RPMI7951 (cell line): ENCODE measurements around the gene LBH. TPM values are rescaled to one million over a fixed set of nuclear protein-coding genes. Genes with fewer than 3 reads are reported as not detected.

ENCODE experiments used
- DNase-seq: peaks from one replicate; pipeline ENCODE4 v3.0.0-alpha.2; 2012; ENCODE audit warnings: low read depth
- total RNA-seq: library from RNA; depleted of rRNA; stranded (reverse); fragments of >200 nt; shearing (Covaris generic); gene quantifications from 2 replicates; pipeline ENCODE4 v1.2.3, GENCODE V29; 2014

LBH gene
- total RNA-seq, 1 experiment from 2014 or later, result 6.4 TPM

- DNase-seq, result no peak
Observed at GRCh38 chr2:30235008-30235655, 3.8 kb downstream of the LBH start.

DNA sequence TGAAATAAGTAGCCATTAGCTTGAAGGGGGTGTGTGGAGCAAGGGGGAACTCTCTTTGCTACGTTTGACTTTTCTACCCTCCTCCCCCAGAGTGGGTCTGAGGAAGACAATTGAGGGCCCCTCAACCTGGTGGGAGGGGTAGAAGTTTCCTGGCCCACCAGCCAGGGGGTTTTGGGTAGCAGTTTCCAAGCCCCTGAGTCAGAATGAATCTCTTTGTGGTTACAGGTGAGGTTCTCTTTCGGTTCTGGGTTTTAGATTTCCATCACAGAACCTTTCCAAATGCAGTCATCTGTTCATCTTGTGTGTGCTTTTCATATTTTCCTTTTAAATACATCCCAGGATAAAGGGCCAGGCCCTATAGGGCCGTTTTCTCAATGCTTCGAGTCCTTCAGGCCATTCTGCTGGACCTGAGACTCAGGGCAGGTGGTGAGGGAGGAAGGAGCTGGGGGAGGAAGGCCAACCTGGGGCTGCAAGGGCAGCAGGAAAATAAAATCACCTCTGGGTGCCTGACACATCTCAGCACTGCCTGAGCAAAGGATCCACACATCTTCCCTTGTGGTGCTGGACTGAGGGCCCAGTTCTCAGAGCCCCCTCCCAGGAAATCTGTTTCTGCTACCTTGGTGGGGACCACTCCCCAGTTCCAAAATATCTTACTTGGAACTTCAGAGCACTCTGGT, 4.7 kb downstream of the LBH start:
- no peak for DNase-seq

DNA sequence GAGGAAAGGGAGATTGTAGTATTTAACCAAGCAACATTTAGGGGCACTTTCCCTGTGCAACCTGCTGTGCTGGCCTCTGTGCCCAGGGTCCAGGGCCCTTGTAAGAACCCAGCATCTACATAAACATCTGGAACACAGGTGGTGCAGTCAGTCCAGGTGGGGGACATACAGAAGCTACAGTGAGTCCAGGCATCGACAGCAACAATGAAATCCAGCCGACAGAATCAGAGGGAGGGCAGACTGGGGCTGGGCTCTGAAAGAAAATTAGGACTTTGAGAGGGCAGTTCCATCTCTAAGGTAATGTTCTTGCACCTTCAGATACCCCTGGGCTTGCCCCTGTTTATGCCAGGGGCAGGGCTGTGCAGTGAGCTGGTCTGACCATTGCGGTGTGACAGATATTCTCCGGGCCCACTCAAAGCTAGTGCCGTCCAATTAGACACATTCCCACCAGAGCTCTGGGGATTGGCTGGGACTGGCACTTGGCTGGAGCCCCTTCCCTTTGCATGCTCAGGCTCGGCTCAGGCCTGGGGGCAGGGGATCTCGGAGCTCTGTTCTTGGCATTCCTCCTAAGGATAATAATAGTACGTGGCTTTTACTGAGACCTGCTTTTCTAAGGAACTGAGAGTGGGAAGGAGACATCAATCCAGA, 5.4 kb downstream of the LBH start:
- no peak for DNase-seq

DNA sequence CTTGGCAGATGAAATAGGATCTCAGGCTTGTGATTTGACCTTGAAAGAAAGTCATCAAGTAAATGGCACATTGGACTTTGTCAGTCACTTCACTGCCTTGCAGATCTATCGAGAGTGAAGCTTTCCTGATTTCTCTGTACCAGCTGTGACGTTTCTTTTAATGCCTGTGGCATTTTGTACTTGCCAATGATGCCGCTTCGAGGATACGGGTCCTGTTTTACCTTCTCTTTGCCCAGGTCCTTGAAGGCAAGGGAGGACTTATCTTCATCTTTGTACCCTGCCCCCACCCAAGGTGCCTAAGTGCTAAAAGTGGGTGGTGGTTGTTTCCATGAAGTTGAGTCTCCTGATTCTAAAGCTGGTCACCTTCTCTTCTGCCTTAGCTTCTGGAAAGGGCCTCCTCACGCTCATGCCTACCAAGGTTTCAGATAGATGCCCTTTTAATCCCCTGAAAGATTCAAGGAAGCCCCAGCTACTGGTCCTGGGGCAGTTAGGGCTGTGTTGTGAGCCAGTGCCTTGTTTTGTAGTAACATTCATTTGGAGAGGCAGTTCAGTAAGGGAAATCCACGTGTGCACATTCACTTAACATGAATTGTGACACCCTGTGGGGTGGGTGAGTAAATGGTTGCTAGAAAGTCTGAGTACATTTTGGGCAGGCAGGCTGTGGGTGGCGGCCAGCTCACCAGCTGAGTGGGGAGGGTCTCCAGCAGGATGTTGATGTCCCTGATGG, 6.1 kb downstream of the LBH start:
- DNase-seq, result no peak

DNA sequence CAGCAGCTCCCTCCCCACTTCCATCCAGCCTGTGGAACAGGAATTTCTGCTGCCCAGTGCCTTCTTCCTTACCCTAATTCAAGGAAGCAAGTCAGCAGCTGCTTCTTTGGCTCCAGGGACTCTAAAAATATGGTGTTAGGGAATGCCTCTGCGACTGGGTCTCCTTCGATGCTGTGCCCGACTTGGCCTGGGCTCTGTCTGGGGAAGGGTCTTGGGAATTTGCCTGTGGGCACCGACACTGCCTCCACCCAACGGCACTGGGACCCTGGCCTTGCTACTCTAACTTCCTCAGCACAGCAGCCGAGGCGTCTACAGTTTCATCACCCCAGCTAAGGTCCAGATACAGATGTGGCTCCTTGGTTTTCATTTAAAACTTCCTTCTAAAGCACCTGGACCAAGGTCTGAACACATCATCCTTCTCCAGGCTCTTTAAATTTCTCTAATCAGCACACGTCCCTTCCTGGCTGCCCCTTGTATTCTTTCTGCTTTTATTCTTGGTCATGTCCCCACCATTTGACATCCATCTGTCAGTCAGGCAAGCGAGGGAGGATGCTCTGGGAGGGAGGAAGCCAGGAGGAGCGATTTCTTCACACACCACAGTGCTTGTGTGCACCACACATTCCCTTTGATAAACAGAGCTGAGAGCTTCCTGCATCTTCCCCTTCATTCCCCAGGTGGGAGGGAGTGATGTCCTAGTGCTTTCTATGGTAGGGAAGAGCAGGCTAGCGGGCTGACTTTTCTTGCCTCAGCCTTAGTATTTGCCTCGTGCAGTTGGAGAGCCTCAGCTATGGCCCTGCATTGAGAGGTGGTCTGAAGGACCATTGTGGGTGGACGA, 6.8 kb downstream of the LBH start:
- no peak for DNase-seq

GRCh38 chr2:30239308-30239985, 8.1 kb downstream of the LBH start:
- DNase-seq, result peak; percentile 46

DNA sequence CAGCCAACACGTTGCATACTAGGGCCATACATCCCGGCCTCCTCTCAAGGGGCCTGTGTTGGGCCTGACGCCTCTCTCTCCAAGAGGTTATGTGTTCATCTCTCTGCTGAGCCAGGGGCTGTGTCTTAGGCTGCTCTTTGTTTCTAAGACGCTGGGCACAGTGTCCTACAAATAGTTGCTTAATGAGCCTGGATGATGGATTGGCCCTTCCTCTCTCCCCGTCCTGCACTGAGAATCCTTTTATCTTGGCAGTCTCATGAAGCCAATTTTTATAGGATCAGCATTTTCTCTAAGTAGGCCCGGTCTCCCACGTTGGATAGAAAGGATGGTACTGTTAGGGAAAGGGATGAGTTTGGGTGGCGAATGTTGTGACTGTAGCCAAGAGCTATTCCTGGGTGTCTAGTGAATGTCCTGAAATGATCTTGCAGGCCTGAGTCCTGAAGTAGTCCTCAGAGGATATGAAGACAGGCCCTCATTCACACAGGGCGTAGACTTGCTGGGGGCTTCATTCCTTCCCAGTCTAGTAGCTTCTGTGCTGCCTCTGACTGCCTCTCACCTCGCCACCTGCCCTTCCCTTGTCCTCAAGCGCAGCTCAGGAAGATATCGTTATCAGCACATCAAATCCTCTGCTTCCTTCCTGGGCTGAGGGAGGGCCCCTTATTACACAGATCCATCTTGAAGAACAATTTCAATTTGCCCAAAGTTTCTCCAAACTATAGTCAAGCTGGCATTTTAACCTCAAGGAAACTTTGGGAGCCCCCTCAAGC, 8.8 kb downstream of the LBH start:
- DNase-seq, result peak; percentile 20

DNA sequence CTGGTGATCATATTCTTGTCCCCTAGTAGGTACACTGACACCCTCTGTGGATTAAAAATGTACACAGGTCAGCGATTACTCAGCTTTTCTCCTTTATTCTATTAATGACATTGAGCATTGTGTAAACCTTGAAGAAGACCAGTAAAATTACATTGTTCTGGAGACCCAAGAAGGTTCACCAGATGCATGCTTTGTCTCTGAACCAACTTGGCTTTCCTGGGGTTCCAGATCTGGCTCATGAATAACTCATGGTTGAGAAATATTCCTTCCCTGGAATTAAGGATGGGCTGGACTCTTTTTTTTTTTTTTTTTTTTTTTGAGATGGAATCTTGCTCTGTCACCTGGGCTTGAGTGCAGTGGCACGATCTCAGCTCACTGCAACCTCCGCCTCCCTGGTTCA, 11.9 kb downstream of the LBH start:
- DNase-seq, result no peak

DNA sequence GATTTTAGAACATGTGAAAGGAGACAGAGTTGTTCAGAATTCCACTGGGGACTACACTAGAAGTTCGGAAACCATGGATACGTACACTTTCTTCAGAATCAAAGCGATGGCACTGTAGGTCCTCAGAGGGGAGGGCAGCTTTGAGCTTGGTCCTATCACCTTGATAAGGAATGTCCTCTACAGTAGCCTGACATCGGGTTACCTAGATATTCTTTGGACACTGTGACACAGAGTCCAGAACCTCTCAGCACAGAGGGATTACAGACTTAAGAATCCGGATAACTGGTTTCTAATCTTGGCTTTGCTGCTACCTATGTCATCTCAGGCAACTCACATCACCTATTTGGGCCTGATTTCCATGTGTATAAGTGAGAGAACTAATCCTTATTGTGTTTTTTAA, 14.0 kb downstream of the LBH start:
- DNase-seq, result no peak

GRCh38 chr2:30248791-30249190, 17.5 kb downstream of the LBH start:
- no peak for DNase-seq

- no peak for DNase-seq
Observed at GRCh38 chr2:30249354-30249753, 18.0 kb downstream of the LBH start.

DNA sequence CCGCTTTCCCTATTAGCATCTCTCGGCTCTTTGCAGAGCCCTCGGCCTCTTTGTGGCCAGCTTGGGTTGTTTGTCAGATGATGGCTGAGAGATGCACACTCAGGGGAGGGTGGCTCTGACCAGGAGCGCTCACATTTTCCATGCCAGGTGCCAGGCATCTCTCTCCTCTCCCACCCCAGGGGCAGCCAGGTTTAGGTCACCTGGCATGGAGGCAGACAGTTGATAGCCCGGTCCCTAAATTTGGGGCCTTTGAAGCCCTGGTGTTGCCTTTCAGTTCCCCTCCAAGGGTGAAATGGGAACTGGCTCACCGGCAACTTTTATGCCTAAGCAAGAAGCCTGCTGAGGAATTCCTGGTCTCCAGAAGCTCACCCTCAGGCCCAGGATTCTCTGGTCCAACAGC, 19.1 kb downstream of the LBH start:
- DNase-seq, result no peak

GRCh38 chr2:30252723-30253701, 21.7 kb downstream of the LBH start:
- peak; percentile 41 for DNase-seq

GRCh38 chr2:30253873-30254684, 22.7 kb downstream of the LBH start:
- no peak for DNase-seq

DNA sequence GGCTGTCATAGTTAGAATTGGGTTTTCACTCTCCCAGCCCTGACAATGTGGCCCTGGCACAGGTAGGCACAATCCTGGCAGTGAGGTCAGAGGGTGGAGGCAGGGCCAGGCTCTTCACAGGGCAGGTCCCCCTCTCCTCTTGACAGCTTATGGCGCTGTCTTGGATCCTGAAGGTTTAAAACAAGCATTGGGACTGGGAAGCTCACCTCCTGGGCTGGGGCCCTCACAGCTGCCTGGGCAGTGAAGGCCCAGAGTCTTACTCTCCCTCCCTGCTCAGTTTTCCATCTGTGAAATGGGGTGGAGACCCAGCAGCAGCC, 23.3 kb downstream of the LBH start:
- no peak for DNase-seq

- no peak for DNase-seq
Observed at GRCh38 chr2:30255026-30255425, 23.7 kb downstream of the LBH start.

- DNase-seq, result no peak
Observed at GRCh38 chr2:30255466-30256408, 24.4 kb downstream of the LBH start.
